D341Med (cell line): ENCODE data around the gene PCDHB6.
"Not testable (repeated sequence)": the region's sequence is repeated elsewhere in the genome, so short reads cannot be mapped to it uniquely, and the experiment has no call there.

Experiments used
- DNase-seq: peaks from one replicate; pipeline ENCODE4 v3.0.0; 2012; ENCODE audit warnings: low spot score

Gene PCDHB6

DNA sequence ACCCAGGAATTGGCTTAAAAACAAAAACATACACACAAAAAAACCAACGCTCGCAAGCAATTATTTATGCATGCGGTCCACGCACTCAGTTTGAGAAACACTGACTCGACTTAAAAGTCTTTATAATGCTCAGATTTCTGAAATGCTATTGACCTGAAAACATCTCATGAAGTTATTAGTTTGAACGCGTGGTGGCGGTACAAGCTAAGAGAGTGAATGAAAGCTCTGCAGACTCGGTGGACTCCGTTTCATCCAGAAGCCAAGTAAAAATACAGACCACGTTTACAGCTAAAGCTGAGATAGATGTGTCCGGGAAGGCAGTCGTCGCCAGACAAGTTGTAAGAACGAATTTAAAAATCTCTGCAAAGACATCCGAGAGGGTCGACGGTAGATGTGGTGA is at the start of gene PCDHB6:
Gene PCDHB6 (plus strand): TSS at position 246 of the 400 bp plus-strand sequence. CDS start 201 bp downstream, outside the sequence.
- DNase-seq, result no peak

DNA sequence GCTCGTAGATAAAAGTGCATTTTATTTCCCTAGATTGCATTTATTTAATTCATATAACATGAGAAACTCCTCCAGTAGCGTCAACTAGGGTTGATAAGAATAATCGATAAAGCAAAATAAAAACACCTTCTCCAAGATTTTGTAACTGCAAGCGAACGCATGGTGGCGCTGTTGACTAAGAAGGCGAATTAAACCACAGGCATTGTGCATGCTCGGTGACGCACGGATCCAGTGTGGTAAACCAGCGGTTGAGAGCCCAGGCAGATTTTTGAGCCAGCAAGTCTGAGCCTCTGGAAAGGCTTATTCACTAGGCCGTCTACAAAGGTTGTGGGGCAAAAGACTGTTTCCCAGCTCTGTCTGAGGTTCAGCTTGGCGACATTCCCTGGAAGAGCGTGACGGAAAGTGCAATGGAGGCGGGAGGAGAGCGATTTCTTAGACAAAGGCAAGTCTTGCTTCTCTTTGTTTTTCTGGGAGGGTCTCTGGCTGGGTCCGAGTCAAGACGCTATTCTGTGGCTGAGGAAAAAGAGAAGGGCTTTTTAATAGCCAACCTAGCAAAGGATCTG is 49.5 kb upstream of the PCDHB6 start, which contains the start of gene PCDHB3:
Gene PCDHB3 (plus strand): TSS at position 231 of the 563 bp plus-strand sequence. CDS start 177 bp downstream, at position 408.
- peak; percentile 72 for DNase-seq

DNA sequence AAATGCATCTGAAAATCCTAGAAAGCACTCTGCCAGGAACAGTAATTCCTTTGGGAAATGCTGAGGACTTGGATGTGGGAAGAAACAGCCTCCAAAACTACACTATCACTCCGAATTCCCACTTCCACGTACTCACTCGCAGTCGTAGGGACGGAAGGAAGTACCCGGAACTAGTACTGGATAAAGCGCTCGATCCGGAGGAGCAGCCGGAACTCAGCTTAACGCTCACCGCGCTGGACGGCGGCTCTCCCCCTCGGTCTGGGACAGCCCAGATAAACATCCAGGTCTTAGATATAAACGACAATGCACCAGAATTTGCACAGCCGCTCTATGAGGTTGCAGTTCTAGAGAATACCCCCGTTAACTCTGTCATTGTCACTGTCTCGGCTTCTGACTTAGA is 48.8 kb upstream of the PCDHB6 start:
- peak; percentile 47 for DNase-seq

DNA sequence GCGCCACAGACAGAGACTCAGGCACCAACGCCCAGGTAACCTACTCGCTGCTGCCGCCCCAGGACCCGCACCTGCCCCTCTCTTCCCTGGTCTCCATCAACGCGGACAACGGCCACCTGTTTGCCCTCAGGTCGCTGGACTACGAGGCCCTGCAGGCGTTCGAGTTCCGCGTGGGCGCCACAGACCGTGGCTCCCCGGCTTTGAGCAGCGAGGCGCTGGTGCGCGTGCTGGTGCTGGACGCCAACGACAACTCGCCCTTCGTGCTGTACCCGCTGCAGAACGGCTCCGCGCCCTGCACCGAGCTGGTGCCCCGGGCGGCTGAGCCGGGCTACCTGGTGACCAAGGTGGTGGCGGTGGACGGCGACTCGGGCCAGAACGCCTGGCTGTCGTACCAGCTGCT is 47.8 kb upstream of the PCDHB6 start:
- not testable (repeated sequence) for DNase-seq

DNA sequence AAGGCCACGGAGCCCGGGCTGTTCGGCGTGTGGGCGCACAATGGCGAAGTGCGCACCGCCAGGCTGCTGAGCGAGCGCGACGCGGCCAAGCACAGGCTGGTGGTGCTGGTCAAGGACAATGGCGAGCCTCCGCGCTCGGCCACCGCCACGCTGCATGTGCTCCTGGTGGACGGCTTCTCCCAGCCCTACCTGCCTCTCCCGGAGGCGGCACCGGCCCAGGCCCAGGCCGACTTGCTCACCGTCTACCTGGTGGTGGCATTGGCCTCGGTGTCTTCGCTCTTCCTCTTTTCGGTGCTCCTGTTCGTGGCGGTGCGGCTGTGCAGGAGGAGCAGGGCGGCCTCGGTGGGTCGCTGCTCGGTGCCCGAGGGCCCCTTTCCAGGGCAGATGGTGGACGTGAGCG is 47.4 kb upstream of the PCDHB6 start:
- DNase-seq, result not testable (repeated sequence)

DNA sequence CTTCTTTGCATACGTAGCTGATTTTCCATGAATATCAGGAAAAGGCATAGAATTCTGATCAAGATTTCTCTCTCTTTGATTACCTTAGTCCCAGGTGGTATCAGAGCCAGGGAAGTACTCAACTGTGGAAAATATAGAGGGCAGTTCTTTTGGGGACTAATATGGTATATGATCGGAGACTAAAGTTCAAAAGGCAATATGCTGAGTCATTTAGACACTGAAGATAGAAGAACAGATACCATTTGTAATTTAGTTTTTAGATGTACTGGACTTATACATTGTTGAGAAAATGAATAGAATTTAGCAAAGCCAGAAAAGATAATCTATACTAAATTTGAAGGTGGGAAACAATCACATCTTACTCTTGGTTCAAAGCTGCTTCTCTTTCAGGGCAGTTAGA is 44.5 kb upstream of the PCDHB6 start:
- DNase-seq, result no peak

DNA sequence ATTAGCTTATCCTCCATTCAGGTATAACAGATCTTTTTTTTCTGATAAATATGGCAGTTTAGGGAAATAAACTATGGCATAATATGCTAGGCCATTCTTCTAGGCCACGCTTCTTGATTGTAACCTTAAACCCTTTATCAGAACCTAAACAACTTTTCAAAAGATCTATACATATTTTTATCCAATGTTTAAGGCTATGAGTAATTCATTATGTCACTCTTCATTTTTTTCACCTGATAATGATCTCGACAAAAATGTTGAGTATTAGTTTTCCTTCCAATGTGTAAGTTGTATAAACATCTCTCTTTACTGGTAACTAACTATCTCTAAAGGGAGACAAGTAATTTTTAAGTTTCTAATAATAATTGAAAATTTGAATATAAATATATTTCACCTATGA is 30.6 kb upstream of the PCDHB6 start:
- DNase-seq, result no peak

DNA sequence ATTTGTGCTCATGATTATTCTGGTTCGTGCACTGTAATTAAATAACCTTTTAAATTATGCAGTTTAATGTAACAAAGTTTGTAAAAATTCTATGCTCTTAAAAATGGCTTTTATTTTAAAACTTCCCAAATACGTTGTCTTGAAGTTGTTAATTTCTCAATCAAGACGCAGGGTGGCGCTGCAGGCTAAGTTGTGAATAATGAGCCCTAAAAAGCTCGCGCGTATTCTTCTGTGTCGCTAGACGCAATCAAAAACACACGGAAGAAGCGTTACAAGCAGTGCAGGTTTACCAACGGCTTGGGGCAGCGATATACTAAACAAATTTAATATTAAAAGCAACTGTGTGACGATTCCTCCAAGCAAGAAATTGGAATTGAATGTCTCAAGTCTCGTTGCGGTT is 28.3 kb upstream of the PCDHB6 start, which contains the start of gene PCDHB4:
Gene PCDHB4 (plus strand): TSS at position 256 of the 400 bp plus-strand sequence. CDS start 181 bp downstream, outside the sequence.
- DNase-seq, result no peak

DNA sequence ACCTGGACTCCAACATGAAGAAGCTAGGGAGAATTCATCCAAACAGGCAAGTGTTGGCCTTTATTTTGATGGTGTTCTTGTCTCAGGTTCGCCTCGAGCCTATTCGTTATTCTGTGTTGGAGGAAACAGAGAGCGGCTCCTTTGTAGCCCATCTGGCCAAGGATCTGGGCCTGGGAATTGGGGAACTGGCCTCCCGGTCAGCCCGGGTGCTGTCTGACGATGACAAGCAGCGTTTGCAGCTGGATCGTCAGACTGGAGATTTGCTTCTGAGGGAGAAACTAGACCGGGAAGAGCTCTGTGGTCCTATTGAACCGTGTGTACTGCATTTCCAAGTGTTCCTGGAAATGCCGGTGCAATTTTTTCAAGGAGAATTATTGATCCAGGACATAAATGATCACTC is 27.9 kb upstream of the PCDHB6 start:
- no peak for DNase-seq

DNA sequence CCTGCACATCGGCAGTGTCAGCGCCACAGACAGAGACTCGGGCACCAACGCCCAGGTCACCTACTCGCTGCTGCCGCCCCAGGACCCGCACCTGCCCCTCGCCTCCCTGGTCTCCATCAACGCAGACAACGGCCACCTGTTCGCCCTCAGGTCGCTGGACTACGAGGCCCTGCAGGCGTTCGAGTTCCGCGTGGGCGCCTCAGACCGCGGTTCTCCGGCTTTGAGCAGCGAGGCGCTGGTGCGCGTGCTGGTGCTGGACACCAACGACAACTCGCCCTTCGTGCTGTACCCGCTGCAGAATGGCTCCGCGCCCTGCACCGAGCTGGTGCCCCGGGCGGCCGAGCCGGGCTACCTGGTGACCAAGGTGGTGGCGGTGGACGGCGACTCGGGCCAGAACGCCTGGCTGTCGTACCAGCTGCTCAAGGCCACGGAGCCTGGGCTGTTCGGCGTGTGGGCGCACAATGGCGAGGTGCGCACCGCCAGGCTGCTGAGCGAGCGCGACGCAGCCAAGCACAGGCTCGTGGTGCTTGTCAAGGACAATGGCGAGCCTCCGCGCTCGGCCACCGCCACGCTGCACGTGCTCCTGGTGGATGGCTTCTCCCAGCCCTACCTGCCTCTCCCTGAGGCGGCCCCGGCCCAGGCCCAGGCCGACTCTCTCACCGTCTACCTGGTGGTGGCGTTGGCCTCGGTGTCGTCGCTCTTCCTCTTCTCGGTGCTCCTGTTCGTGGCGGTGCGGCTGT is 26.3 kb upstream of the PCDHB6 start:
- not testable (repeated sequence) for DNase-seq

DNA sequence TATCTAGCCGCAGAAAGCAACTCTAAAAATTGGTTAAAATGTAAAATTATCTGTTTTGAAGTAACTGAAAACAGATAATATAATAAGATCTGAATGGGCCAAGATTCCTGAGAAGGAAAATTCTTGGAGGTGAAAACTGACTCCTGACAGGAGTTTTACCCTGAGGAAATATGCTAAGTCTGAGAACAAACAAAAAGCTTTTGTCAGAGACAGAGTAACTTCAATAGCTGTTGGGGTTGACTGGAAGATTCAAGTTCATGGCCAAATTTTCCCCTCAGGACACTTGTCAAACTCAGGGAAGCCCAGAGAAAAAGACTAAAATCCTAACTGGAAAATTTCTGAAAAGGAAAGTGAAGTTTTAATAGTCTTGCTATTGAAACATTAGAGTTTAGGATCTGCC is 22.6 kb upstream of the PCDHB6 start:
- no peak for DNase-seq

DNA sequence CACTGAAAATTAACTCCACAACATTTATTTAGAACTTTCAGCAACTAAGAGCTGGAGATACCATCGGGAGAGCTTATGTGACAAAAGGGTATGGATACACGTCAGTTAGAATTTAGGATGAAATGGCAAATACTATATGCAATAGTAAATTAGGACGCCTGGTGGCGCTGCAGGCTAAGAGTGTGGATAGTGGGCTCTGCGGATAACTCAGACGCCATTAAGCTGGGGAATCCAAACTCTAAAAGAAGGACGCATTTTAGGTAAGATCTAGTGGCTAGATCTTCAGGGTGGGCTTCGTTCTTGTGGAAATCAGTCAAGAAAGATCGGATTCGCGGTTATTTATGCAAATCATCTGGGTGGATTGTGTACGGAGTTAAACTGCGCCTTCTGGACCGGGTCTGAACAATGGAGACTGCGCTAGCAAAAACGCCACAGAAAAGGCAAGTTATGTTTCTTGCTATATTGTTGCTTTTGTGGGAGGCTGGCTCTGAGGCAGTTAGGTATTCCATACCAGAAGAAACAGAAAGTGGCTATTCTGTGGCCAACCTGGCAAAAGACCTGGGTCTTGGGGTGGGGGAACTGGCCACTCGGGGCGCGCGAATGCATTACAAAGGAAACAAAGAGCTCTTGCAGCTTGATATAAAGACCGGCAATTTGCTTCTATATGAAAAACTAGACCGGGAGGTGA is 14.7 kb upstream of the PCDHB6 start, which contains the start of gene PCDHB5:
Gene PCDHB5 (plus strand): TSS at position 177 of the 688 bp plus-strand sequence. CDS start 229 bp downstream, at position 406.
- DNase-seq, result no peak

DNA sequence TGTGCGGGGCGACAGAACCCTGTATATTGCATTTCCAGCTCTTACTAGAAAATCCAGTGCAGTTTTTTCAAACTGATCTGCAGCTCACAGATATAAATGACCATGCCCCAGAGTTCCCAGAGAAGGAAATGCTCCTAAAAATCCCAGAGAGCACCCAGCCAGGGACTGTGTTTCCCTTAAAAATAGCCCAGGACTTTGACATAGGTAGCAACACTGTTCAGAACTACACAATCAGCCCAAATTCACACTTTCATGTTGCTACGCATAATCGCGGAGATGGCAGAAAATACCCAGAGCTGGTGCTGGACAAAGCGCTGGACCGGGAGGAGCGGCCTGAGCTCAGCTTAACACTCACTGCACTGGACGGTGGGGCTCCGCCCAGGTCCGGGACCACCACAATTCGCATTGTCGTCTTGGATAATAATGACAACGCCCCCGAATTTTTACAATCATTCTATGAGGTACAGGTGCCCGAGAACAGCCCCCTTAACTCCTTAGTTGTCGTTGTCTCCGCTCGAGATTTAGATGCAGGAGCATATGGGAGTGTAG is 14.1 kb upstream of the PCDHB6 start:
- no peak for DNase-seq

DNA sequence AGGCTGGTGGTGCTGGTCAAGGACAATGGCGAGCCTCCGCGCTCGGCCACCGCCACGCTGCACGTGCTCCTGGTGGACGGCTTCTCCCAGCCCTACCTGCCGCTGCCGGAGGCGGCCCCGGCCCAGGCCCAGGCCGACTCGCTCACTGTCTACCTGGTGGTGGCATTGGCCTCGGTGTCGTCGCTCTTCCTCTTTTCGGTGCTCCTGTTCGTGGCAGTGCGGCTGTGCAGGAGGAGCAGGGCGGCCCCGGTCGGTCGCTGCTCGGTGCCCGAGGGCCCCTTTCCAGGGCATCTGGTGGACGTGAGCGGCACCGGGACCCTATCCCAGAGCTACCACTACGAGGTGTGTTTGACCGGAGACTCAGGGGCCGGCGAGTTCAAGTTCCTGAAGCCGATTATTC is 12.5 kb upstream of the PCDHB6 start:
- not testable (repeated sequence) for DNase-seq

DNA sequence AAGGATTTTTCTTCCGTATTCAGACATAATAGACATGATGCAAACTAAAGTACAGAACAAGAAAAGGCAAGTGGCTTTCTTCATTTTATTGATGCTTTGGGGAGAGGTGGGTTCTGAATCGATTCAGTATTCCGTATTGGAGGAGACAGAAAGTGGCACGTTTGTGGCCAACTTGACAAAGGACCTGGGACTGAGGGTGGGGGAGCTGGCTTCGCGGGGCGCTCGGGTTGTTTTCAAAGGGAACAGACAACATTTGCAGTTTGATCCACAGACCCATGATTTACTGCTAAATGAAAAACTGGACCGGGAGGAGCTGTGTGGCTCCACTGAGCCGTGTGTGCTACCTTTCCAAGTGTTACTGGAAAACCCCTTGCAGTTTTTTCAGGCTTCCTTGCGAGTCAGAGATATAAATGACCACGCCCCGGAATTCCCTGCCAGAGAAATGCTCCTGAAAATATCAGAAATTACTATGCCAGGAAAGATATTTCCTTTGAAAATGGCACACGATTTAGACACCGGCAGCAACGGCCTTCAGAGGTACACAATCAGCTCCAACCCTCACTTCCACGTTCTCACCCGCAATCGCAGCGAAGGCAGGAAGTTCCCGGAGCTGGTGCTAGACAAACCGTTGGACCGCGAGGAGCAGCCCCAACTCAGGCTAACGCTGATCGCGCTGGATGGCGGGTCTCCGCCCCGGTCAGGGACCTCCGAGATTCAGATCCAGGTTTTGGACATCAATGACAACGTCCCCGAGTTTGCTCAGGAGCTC is 551 bp downstream of the PCDHB6 start:
- no peak for DNase-seq

DNA sequence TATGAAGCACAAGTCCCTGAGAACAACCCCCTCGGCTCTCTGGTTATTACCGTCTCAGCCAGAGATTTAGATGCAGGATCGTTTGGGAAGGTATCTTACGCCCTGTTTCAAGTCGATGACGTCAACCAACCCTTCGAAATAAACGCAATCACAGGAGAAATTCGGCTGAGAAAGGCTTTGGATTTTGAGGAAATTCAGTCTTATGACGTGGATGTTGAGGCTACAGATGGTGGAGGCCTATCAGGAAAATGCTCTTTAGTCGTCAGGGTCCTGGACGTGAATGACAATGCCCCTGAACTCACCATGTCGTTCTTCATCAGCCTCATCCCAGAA is 1.1 kb downstream of the PCDHB6 start:
- no peak for DNase-seq

DNA sequence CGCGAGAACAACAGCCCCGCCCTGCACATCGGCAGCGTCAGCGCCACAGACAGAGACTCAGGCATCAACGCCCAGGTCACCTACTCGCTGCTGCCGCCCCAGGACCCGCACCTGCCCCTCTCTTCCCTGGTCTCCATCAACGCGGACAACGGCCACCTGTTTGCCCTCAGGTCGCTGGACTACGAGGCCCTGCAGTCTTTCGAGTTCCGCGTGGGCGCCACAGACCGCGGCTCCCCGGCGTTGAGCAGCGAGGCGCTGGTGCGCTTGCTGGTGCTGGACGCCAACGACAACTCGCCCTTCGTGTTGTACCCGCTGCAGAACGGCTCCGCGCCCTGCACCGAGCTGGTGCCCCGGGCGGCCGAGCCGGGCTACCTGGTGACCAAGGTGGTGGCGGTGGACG is 1.8 kb downstream of the PCDHB6 start:
- not testable (repeated sequence) for DNase-seq

DNA sequence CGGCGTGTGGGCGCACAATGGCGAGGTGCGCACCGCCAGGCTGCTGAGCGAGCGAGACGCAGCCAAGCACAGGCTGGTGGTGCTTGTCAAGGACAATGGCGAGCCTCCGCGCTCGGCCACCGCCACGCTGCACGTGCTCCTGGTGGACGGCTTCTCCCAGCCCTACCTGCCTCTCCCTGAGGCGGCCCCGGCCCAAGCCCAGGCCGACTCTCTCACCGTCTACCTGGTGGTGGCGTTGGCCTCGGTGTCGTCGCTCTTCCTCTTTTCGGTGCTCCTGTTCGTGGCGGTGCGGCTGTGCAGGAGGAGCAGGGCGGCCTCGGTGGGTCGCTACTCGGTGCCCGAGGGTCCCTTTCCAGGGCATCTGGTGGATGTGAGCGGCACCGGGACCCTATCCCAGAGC is 2.2 kb downstream of the PCDHB6 start:
- not testable (repeated sequence) for DNase-seq

DNA sequence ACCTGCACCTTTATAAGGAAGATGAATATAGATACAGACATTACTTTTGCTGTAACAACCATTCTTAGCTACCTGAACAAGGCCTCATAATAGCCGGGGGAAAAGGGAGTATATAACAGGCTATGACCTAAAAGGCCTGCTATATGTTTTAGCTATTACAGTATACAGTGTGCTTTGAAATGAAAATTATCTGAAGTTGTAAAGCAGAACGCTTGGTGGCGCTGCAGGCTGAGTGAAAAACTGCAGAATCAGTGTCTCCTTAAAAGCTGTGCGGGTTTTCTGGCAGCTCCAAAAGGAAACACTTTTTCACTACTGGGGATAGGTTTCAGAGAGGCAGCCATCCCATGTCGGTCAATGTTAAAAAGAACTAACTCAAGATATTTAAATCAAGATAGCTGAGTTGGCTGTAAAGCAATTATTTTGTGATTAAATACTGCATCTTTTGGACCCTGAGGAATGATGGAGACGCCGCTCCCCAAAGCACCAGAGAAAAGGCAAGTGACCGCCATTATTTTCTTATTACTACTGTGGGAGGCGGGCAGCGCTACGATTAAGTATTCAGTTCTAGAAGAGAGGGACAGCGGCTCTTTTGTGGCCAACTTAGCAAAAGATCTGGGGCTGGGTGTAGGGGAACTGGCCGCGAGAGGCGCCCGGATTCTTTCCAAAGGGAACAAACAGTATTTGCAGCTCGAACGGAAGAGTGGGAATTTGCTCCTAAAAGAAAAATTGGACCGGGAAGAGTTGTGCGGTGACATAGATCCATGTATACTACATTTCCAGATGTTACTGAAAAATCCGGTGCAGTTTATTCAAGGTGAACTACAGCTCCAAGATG is 5.9 kb downstream of the PCDHB6 start:
- DNase-seq, result no peak

DNA sequence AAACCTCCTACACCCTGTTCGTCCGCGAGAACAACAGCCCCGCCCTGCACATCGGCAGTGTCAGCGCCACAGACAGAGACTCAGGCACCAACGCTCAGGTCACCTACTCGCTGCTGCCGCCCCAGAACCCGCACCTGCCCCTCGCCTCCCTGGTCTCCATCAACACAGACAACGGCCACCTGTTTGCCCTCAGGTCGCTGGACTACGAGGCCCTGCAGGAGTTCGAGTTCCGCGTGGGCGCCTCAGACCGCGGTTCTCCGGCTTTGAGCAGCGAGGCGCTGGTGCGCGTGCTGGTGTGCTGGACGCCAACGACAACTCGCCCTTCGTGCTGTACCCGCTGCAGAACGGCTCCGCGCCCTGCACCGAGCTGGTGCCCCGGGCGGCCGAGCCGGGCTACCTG is 7.5 kb downstream of the PCDHB6 start:
- not testable (repeated sequence) for DNase-seq

DNA sequence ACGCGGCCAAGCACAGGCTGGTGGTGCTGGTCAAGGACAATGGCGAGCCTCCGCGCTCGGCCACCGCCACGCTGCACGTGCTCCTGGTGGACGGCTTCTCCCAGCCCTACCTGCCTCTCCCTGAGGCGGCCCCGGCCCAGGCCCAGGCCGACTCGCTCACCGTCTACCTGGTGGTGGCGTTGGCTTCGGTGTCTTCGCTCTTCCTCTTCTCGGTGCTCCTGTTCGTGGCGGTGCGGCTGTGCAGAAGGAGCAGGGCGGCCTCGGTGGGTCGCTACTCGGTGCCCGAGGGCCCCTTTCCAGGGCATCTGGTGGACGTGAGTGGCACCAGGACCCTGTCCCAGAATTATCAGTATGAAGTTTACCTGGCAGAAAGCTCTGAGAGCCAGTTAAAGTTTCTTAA is 8.0 kb downstream of the PCDHB6 start:
- not testable (repeated sequence) for DNase-seq
